HepG2 (cell line): ENCODE data around the gene CST8. TPM values are rescaled to one million over a fixed set of nuclear protein-coding genes. Genes with fewer than 3 reads are reported as not detected.

Experiments used
- ATAC-seq: fragments of 200-7000 bp; cut with Tn5 transposase; 3 replicates; pipeline ENCODE4 v1.9.1; 2020; ENCODE audit warnings: mild to moderate bottlenecking, moderate library complexity
- BruUV-seq: library from RNA; stranded (reverse); fragments of 400-500 nt; replicated peaks from 2 replicates; lab custom pipeline; 2021; lab: Mats Ljungman, UMichigan
- CTCF ChIA-PET: fragments of 300-600 bp; formaldehyde crosslinking; extraction: SDS; loops from one replicate; lab custom pipeline; 2021; ENCODE audit warnings: low total read pairs, inconsistent platforms, low intra/inter-chr PET ratio; lab: Yijun Ruan, JAX
- POLR2A ChIA-PET: fragments of 350-600 bp; sonication (Branson Sonifier 250); formaldehyde crosslinking; loops from one replicate; lab custom pipeline; 2020; ENCODE audit warnings: antibody characterized with exemption, inconsistent platforms; lab: Yijun Ruan, JAX
- DNase-seq: peaks from one replicate; pipeline ENCODE4 v3.0.0-alpha.2; 2015; ENCODE audit warnings: low spot score
- FAIRE-seq: peaks from 3 replicates; lab custom pipeline; 2011; peaks lifted over from hg19 to GRCh38; lab: Jason Lieb, UNC
- H2AFZ ChIP-seq: one replicate; pipeline ENCODE4 v1.6.1; 2011; ENCODE audit warnings: low read length, inconsistent platforms
- H3K27ac ChIP-seq: fragments of 300-600 bp; 3 replicates; pipeline ENCODE4 v1.8.0; 2011; ENCODE audit warnings: mixed run types, mild to moderate bottlenecking, mixed read lengths, low read length, inconsistent platforms; ENCODE audit not compliant: insufficient read depth; ENCODE audit errors: extremely low read length
- H3K27me3 ChIP-seq, 2 experiments: fragments of 200-600 bp in 1 of 2; 2 replicates in 1 of 2; 3 replicates in 1 of 2; pipeline versions ENCODE4 v1.6.0 to v1.8.0; 2011; ENCODE audit warnings: low read length in 2 of 2, mild to moderate bottlenecking in 2 of 2, moderate library complexity in 2 of 2, inconsistent platforms in 1 of 2; ENCODE audit not compliant: insufficient read depth in 2 of 2, control insufficient read depth in 1 of 2
- H3K36me3 ChIP-seq, 2 experiments: fragments of 200-600 bp in 1 of 2; replicated peaks in 1 of 2; 2 replicates in 1 of 2; 3 replicates in 1 of 2; pipeline versions ENCODE4 v1.5.1 to v1.8.0; 2011; ENCODE audit warnings: low read length in 2 of 2, inconsistent platforms in 1 of 2; ENCODE audit not compliant: insufficient read depth in 2 of 2, control insufficient read depth in 1 of 2
- H3K4me1 ChIP-seq: 2 replicates; pipeline ENCODE4 v1.5.1; 2012; ENCODE audit warnings: low read length, inconsistent platforms; ENCODE audit not compliant: insufficient read depth
- H3K4me2 ChIP-seq: 2 replicates; pipeline ENCODE4 v1.6.0; 2011; ENCODE audit warnings: low read depth, low read length, inconsistent platforms
- H3K4me3 ChIP-seq, 3 experiments: fragments of 200-600 bp in 1 of 3; sonication (generic), shearing (Covaris generic) in 1 of 3; replicated peaks in 1 of 3; 2 replicates each; pipeline ENCODE4 v1.5.1; 2011 to 2016; ENCODE audit warnings: low read length in 3 of 3, inconsistent platforms in 2 of 3, low read depth in 2 of 3, mild to moderate bottlenecking in 2 of 3, control low read depth in 1 of 3, mixed read lengths in 1 of 3; ENCODE audit not compliant: insufficient read depth in 1 of 3
- H3K79me2 ChIP-seq: one replicate; pipeline ENCODE4 v1.6.1; 2011; ENCODE audit warnings: low read length, inconsistent platforms; ENCODE audit not compliant: insufficient read depth
- H3K9ac ChIP-seq: 2 replicates; pipeline ENCODE4 v1.6.0; 2011; ENCODE audit warnings: mild to moderate bottlenecking, low read depth, low read length, inconsistent platforms; ENCODE audit not compliant: insufficient read depth
- H3K9me3 ChIP-seq: 2 replicates; pipeline ENCODE4 v1.5.1; 2012; ENCODE audit warnings: mild to moderate bottlenecking, low read length
- H4K20me1 ChIP-seq: 2 replicates; pipeline ENCODE4 v1.6.0; 2011; ENCODE audit warnings: inconsistent platforms, mild to moderate bottlenecking, low read length, moderate library complexity; ENCODE audit not compliant: insufficient read depth
- ATM ChIP-seq: fragments of 450-650 bp; IDR thresholded peaks from 2 replicates; pipeline ENCODE4 v1.7.1; 2017; ENCODE audit warnings: mild to moderate bottlenecking, borderline replicate concordance
- KAT7 ChIP-seq: IDR thresholded peaks from 2 replicates; pipeline ENCODE4 v1.6.1; 2018; ENCODE audit warnings: borderline replicate concordance, missing compliant biosample characterization
- NCOR1 ChIP-seq: fragments of 200-600 bp; sonication (generic); IDR thresholded peaks from 2 replicates; pipeline ENCODE4 v1.7.0; 2017; ENCODE audit warnings: antibody characterized with exemption, low read length, borderline replicate concordance
- PHF8 ChIP-seq: sonication (generic); formaldehyde crosslinking; IDR thresholded peaks from 2 replicates; pipeline ENCODE4 v1.5.0; 2020; ENCODE audit warnings: missing genetic modification reagents
- RFX5 ChIP-seq: IDR thresholded peaks from 2 replicates; pipeline ENCODE4 v1.6.1; 2011; ENCODE audit warnings: low read depth, low read length, improper control_type of control experiment
- STAG1 ChIP-seq: sonication (generic); formaldehyde crosslinking; IDR thresholded peaks from 2 replicates; pipeline ENCODE4 v1.4.0; 2020; ENCODE audit warnings: missing genetic modification reagents
- ZFP36L1 ChIP-seq: sonication (generic); formaldehyde crosslinking; IDR thresholded peaks from 2 replicates; pipeline ENCODE4 v1.8.0; 2022; ENCODE audit warnings: mild to moderate bottlenecking, missing genetic modification reagents, moderate library complexity
- ZNF12 ChIP-seq: sonication (generic); formaldehyde crosslinking; IDR thresholded peaks from 2 replicates; pipeline ENCODE4 v1.5.0; 2020; ENCODE audit warnings: missing genetic modification reagents
- ZNF317 ChIP-seq: sonication (generic); formaldehyde crosslinking; IDR thresholded peaks from 2 replicates; pipeline ENCODE4 v1.5.0; 2020; ENCODE audit warnings: mild to moderate bottlenecking, missing genetic modification reagents
- WGBS: methylation state at CpG from one replicate; pipeline ENCODE4 v1.1.6; 2017; ENCODE audit warnings: low lambda C conversion rate; 5-methylcytosine and 5-hydroxymethylcytosine counted together
- in situ Hi-C: cut with HindIII; loops from 2 replicates; pipeline ENCODE4 v1.10.0; 2017; ENCODE audit warnings: low pct_unique_long_range_greater_than_20kb; ENCODE audit not compliant: extremely low pct_ligation_motif_present
- intact Hi-C: fragments of 100-400 bp; cut with micrococcal nuclease; formaldehyde crosslinking; loops from one replicate; pipeline ENCODE4 v1.10.0; 2022; ENCODE audit not compliant: unreplicated experiment
- polyA plus RNA-seq, 8 experiments: library from polyadenylated mRNA; depleted of rRNA in 3 of 8; stranded (reverse) in 7 of 8; unstranded in 1 of 8; fragments of >200 nt; fragmentation: Illumina TruSeq in 4 of 8; extraction: Trizol in 4 of 8; gene quantifications; 2 replicates each; pipeline versions ENCODE4 v1.2.1 to v1.2.3, GENCODE V29; 2011 to 2016; ENCODE audit warnings: low read depth in 4 of 8, missing spikeins in 1 of 8, mixed read lengths in 1 of 8; ENCODE audit not compliant: insufficient read depth in 1 of 8
- total RNA-seq, 5 experiments: library from RNA; depleted of rRNA; stranded (reverse); fragments of >200 nt; fragmentation: Illumina TruSeq; extraction: Trizol; gene quantifications; 2 replicates each; pipeline ENCODE4 v1.2.3, GENCODE V29; 2016; ENCODE audit warnings: low read depth in 1 of 5
- TF ChIP-seq, protein P1 (sequence below): sonication (generic); formaldehyde crosslinking; IDR thresholded peaks from 2 replicates; pipeline ENCODE4 v1.5.0; 2020; ENCODE audit warnings: mild to moderate bottlenecking, missing genetic modification reagents, moderate library complexity
- TF ChIP-seq, protein P2 (sequence below): sonication (generic); formaldehyde crosslinking; IDR thresholded peaks from 2 replicates; pipeline ENCODE4 v1.8.0; 2022; ENCODE audit warnings: missing genetic modification reagents, mild to moderate bottlenecking, inconsistent platforms, borderline replicate concordance
- TF ChIP-seq, protein P3 (sequence below), 2 experiments: fragments of 450-650 bp in 1 of 2; sonication (generic) in 1 of 2; formaldehyde crosslinking in 1 of 2; IDR thresholded peaks; 2 replicates each; pipeline versions ENCODE4 v1.6.1 to v1.8.0; 2016 to 2022; ENCODE audit warnings: antibody characterized with exemption in 1 of 2, mild to moderate bottlenecking in 1 of 2, missing genetic modification reagents in 1 of 2

The CST8 gene
- total and polyA plus RNA-seq, 2 of the 13 experiments (the other 11 are each of a cell fraction or from before 2014, with no cell fraction given), result not detected

DNA sequence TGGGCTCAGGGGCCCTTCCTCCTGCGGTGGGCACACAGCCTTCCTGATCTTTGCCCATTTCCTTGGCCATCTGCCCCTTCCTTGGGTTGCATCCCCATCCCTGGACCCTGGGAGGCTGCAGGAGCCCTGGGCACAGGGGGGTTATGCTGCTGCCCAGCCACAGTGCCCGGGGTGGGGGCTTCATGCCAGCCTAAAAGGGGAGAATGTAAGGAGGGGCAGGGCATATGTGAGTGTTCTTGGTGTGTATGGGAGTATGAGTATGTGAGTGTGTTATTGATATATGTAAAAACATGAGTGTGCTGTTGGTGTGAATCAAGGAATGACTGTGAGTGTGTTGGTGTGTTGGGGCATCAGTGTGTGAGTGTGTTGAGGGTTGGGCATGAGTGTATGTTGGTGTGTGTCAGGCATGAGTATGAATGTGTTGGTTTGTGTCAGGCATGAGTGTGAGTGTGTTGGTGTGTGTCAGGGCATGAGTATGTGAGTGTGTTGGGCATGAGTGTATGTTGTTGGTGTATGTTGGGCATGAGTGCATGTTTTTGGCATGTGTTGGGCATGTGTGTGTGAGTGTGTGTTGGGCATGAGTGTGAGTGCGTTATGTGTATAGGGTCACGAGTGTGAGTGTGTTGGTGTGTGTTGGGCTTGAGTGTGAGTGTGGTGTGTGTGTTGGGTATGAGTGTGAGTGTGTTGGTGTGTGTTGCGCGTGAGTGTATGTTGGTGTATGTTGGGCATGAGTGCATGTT is 14.7 kb upstream of the CST8 start:
- ChIA-PET POLR2A (no interaction called here), CTCF (no interaction called here)
- Histone ChIP-seq H3K27me3 (no peaks in the 10 kb centered on the region), H3K4me1 (peaks cover 5% of the 10 kb centered on the region; the same call in 1 of the 2 replicates), H3K4me3 (no peak overlapping the region), H3K9me3 (no peaks in the 10 kb centered on the region), H3K4me2 (no peak overlapping the region), H3K27ac (no peak overlapping the region), H3K9ac (no peak overlapping the region), H4K20me1 (no peaks in the 10 kb centered on the region), H3K36me3 (no peaks in the 10 kb centered on the region), H2AFZ (no peak overlapping the region), H3K79me2 (no peaks in the 10 kb centered on the region)
- no TSS peak for BruUV-seq
- intact Hi-C loops (no loop called here), in situ Hi-C loops (no loop called here)
- FAIRE-seq (no peak), DNase-seq (no peak), ATAC-seq (no peak; the same call in 2 of the 3 replicates)
- 59% methylated on average over 6 of the region's 6 CpGs for WGBS
- TF ChIP-seq KAT7 (CRISPR knock-in tag), result no peak
- TF ChIP-seq RFX5, result no peak
- TF ChIP-seq PHF8 (CRISPR knock-in tag), result no peak
- TF ChIP-seq, protein P1, sequence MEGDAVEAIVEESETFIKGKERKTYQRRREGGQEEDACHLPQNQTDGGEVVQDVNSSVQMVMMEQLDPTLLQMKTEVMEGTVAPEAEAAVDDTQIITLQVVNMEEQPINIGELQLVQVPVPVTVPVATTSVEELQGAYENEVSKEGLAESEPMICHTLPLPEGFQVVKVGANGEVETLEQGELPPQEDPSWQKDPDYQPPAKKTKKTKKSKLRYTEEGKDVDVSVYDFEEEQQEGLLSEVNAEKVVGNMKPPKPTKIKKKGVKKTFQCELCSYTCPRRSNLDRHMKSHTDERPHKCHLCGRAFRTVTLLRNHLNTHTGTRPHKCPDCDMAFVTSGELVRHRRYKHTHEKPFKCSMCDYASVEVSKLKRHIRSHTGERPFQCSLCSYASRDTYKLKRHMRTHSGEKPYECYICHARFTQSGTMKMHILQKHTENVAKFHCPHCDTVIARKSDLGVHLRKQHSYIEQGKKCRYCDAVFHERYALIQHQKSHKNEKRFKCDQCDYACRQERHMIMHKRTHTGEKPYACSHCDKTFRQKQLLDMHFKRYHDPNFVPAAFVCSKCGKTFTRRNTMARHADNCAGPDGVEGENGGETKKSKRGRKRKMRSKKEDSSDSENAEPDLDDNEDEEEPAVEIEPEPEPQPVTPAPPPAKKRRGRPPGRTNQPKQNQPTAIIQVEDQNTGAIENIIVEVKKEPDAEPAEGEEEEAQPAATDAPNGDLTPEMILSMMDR, result no peak
- TF ChIP-seq, protein P2, sequence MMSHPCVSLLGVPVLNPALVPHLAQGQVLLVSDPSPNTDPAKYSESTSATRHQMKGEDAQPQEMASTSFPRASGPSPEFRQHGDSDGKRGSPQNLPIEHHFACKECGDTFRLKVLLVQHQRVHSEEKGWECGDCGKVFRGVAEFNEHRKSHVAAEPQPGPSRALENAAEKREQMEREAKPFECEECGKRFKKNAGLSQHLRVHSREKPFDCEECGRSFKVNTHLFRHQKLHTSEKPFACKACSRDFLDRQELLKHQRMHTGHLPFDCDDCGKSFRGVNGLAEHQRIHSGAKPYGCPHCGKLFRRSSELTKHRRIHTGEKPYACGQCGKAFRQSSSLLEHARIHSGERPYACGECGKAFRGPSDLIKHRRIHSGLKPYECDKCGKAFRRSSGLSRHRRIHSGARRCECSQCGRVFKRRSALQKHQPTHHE (CRISPR knock-in tag), result no peak
- TF ChIP-seq STAG1, result no peak
- TF ChIP-seq, protein P3, sequence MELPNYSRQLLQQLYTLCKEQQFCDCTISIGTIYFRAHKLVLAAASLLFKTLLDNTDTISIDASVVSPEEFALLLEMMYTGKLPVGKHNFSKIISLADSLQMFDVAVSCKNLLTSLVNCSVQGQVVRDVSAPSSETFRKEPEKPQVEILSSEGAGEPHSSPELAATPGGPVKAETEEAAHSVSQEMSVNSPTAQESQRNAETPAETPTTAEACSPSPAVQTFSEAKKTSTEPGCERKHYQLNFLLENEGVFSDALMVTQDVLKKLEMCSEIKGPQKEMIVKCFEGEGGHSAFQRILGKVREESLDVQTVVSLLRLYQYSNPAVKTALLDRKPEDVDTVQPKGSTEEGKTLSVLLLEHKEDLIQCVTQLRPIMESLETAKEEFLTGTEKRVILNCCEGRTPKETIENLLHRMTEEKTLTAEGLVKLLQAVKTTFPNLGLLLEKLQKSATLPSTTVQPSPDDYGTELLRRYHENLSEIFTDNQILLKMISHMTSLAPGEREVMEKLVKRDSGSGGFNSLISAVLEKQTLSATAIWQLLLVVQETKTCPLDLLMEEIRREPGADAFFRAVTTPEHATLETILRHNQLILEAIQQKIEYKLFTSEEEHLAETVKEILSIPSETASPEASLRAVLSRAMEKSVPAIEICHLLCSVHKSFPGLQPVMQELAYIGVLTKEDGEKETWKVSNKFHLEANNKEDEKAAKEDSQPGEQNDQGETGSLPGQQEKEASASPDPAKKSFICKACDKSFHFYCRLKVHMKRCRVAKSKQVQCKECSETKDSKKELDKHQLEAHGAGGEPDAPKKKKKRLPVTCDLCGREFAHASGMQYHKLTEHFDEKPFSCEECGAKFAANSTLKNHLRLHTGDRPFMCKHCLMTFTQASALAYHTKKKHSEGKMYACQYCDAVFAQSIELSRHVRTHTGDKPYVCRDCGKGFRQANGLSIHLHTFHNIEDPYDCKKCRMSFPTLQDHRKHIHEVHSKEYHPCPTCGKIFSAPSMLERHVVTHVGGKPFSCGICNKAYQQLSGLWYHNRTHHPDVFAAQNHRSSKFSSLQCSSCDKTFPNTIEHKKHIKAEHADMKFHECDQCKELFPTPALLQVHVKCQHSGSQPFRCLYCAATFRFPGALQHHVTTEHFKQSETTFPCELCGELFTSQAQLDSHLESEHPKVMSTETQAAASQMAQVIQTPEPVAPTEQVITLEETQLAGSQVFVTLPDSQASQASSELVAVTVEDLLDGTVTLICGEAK (IDR thresholded peaks at IDR 0.05), result peak; percentile 32; the same call in 1 of the 2 replicates
- TF ChIP-seq, protein P3 (CRISPR knock-in tag; IDR thresholded peaks at IDR 0.05), result no peak
- no peak for TF ChIP-seq ZNF12
- TF ChIP-seq NCOR1, result no peak
- no peak for TF ChIP-seq ZFP36L1 (CRISPR knock-in tag)
- no peak for TF ChIP-seq ZNF317
- peak; percentile 34; the same call in 1 of the 2 replicates for TF ChIP-seq ATM
